Right lobe of liver (tissue), 4 donors: ENCODE data around the gene KIF6.

ENCODE experiments used
- POLR2A ChIP-seq: fragments of 450-650 bp; IDR thresholded peaks from one replicate; pipeline ENCODE4 v1.6.1; 2017; ENCODE audit warnings: antibody characterized with exemption, mild to moderate bottlenecking
- TF ChIP-seq, protein P1 (sequence below), 4 donors: fragments of 200-600 bp in 3 of 4; fragments of 450-650 bp in 1 of 4; IDR thresholded peaks; one replicate each; pipeline versions ENCODE4 v1.5.1 to v1.8.0; 2016 to 2022; ENCODE audit warnings: antibody characterized with exemption in 4 of 4, mild to moderate bottlenecking in 2 of 4
- donor health status: DM: no; HTN: no; CAD: no.
- donor health status: DM: no; HTN: no; CAD: no.
- donor health status: DM: no; HTN: yes; CAD: no.

DNA sequence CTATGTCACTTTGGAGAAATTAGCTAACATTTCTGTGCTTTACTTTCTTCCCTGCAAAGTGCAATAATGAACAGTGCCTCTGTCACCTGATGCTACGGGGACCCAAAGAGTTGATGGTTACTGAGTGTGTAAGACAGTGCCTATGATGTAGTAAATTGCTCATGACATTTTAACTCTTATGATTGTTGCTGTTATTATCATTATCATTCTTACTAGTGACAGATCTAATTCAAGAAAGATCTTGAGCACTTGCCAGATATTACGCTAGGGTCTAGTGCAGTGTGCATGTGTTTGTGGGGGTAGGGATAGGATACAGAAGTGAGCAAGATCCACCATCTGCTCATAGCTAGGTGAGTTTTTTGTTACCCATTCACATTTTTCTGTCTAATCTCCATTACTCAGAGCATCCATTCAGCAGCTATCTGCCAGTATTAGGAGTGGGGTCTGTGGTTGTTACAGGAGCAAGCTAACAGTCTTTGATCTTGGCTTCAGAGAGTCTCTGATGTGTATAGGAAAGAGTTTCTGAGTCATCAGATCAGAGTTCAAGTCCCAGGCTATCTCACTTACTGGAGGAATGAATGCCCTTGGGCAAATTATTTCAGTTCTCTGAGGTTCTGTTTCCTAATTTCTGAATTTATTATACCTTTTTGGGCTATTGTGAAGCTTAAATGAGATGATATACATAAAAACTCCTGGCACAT is 33.8 kb upstream of the KIF6 start:
- TF ChIP-seq, protein P1, sequence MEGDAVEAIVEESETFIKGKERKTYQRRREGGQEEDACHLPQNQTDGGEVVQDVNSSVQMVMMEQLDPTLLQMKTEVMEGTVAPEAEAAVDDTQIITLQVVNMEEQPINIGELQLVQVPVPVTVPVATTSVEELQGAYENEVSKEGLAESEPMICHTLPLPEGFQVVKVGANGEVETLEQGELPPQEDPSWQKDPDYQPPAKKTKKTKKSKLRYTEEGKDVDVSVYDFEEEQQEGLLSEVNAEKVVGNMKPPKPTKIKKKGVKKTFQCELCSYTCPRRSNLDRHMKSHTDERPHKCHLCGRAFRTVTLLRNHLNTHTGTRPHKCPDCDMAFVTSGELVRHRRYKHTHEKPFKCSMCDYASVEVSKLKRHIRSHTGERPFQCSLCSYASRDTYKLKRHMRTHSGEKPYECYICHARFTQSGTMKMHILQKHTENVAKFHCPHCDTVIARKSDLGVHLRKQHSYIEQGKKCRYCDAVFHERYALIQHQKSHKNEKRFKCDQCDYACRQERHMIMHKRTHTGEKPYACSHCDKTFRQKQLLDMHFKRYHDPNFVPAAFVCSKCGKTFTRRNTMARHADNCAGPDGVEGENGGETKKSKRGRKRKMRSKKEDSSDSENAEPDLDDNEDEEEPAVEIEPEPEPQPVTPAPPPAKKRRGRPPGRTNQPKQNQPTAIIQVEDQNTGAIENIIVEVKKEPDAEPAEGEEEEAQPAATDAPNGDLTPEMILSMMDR (IDR thresholded peaks at IDR 0.05): no peak
- TF ChIP-seq POLR2A: no peak
